Hepatocyte (in vitro differentiated cells): Measurements from ENCODE around the gene RNF152. TPM values are rescaled to one million over a fixed set of nuclear protein-coding genes. Genes with fewer than 3 reads are reported as not detected.

Experiments used
- DNase-seq: peaks from one replicate; pipeline ENCODE4 v3.0.0-alpha.2; 2016; ENCODE audit warnings: low spot score
- H2AFZ ChIP-seq: fragments of 200-600 bp; sonication (generic); 2 replicates; pipeline ENCODE4 v1.6.0; 2016; ENCODE audit warnings: antibody characterized with exemption, mild to moderate bottlenecking
- H3K27ac ChIP-seq: fragments of 200-600 bp; sonication (generic); 2 replicates; pipeline ENCODE4 v1.5.1; 2016; ENCODE audit warnings: mild to moderate bottlenecking
- H3K27me3 ChIP-seq: fragments of 200-600 bp; sonication (generic); 2 replicates; pipeline ENCODE4 v1.6.1; 2016
- H3K36me3 ChIP-seq: fragments of 200-600 bp; sonication (generic); replicated peaks from 2 replicates; pipeline ENCODE4 v1.5.1; 2016; ENCODE audit warnings: low read depth; ENCODE audit not compliant: insufficient read depth
- H3K4me1 ChIP-seq: fragments of 200-600 bp; sonication (generic); 2 replicates; pipeline ENCODE4 v1.5.1; 2016; ENCODE audit warnings: mild to moderate bottlenecking, moderate library complexity; ENCODE audit not compliant: insufficient read depth
- H3K4me2 ChIP-seq: fragments of 200-600 bp; sonication (generic); 2 replicates; pipeline ENCODE4 v1.6.0; 2016
- H3K4me3 ChIP-seq: fragments of 200-600 bp; sonication (generic); 2 replicates; pipeline ENCODE4 v1.5.1; 2016; ENCODE audit warnings: mild to moderate bottlenecking
- H3K79me2 ChIP-seq: fragments of 200-600 bp; sonication (generic); 2 replicates; pipeline ENCODE4 v1.6.0; 2017; ENCODE audit warnings: mild to moderate bottlenecking
- H3K9me2 ChIP-seq: fragments of 200-600 bp; sonication (generic); replicated peaks from 2 replicates; pipeline ENCODE4 v1.6.0; 2017; ENCODE audit warnings: mild to moderate bottlenecking; ENCODE audit not compliant: insufficient read depth
- H3K9me3 ChIP-seq: fragments of 200-600 bp; sonication (generic); 2 replicates; pipeline ENCODE4 v1.5.1; 2016; ENCODE audit warnings: low read depth, mild to moderate bottlenecking
- H4K20me1 ChIP-seq: fragments of 200-600 bp; sonication (generic); 2 replicates; pipeline ENCODE4 v1.6.0; 2016; ENCODE audit warnings: mild to moderate bottlenecking; ENCODE audit not compliant: insufficient read depth, poor library complexity, severe bottlenecking
- CTCF ChIP-seq: fragments of 200-600 bp; sonication (generic); IDR thresholded peaks from 2 replicates; pipeline ENCODE4 v1.5.1; 2016; ENCODE audit warnings: antibody characterized with exemption, mild to moderate bottlenecking; ENCODE audit not compliant: poor library complexity
- EZH2 ChIP-seq: fragments of 200-600 bp; sonication (generic); IDR thresholded peaks from 2 replicates; pipeline ENCODE4 v1.6.1; 2016; ENCODE audit warnings: antibody characterized with exemption, mild to moderate bottlenecking, borderline replicate concordance
- EZH2phosphoT487 ChIP-seq: fragments of 200-600 bp; sonication (generic); IDR thresholded peaks from one replicate; pipeline ENCODE4 v1.6.1; 2018; ENCODE audit warnings: antibody characterized with exemption, mild to moderate bottlenecking, low read depth, moderate library complexity; ENCODE audit not compliant: unreplicated experiment, severe bottlenecking
- WGBS: methylation state at CpG from one replicate; pipeline ENCODE4 v1.1.6; 2016; ENCODE audit warnings: low lambda C conversion rate; ENCODE audit errors: missing lambda C conversion rate; 5-methylcytosine and 5-hydroxymethylcytosine counted together
- polyA plus RNA-seq: library from polyadenylated mRNA; unstranded; fragments of >200 nt; fragmentation: Nextera tagmentation; extraction: Ambion mirVana; gene quantifications from 2 replicates; pipeline ENCODE4 v1.2.1, GENCODE V29; 2016
- total RNA-seq: library from RNA; depleted of rRNA; stranded (reverse); fragments of >200 nt; gene quantifications from 2 replicates; pipeline ENCODE4 v1.2.3, GENCODE V29; 2014

Gene RNF152
- total and polyA plus RNA-seq, 2 experiments from 2014 or later = 4.2 to 18.3 TPM

GRCh38 chr18:61850756-61851155 is 42.1 kb downstream of the RNF152 start:
- no peak overlapping the region for H2AFZ ChIP-seq
- TF ChIP-seq EZH2phosphoT487 (no peak), CTCF (no peak), EZH2 (no peak)
- H3K79me2 ChIP-seq = peaks cover 23% of the 10 kb centered on the region
- no peak for DNase-seq
- H3K4me1 ChIP-seq = no peaks in the 10 kb centered on the region
- H3K4me3 ChIP-seq = no peak overlapping the region
- no peak overlapping the region for H3K27ac ChIP-seq
- no peaks in the 10 kb centered on the region for H3K36me3 ChIP-seq
- H4K20me1 ChIP-seq = peaks cover 4% of the 10 kb centered on the region
- no peaks in the 10 kb centered on the region for H3K9me3 ChIP-seq
- no peaks in the 10 kb centered on the region for H3K27me3 ChIP-seq
- no peaks in the 10 kb centered on the region for H3K9me2 ChIP-seq
- no peak overlapping the region for H3K4me2 ChIP-seq
- 91% methylated on average over 3 of the region's 3 CpGs for WGBS

- no peaks in the 10 kb centered on the region for H3K4me1 ChIP-seq
- no peak for TF ChIP-seq CTCF
- no peak overlapping the region for H3K4me3 ChIP-seq
- no peak overlapping the region for H3K27ac ChIP-seq
- peaks cover 4% of the 10 kb centered on the region for H4K20me1 ChIP-seq
- no peak overlapping the region for H2AFZ ChIP-seq
- H3K79me2 ChIP-seq = peaks cover 14% of the 10 kb centered on the region
- H3K4me2 ChIP-seq = no peak overlapping the region
- no peak for DNase-seq
- no peaks in the 10 kb centered on the region for H3K9me2 ChIP-seq
- 89% methylated on average over 7 of the region's 7 CpGs for WGBS
- no peaks in the 10 kb centered on the region for H3K27me3 ChIP-seq
- H3K9me3 ChIP-seq = no peaks in the 10 kb centered on the region
- H3K36me3 ChIP-seq = no peaks in the 10 kb centered on the region
Observed at GRCh38 chr18:61847164-61847791, 45.5 kb downstream of the RNF152 start.

GRCh38 chr18:61845197-61845596 is 47.6 kb downstream of the RNF152 start:
- H3K36me3 ChIP-seq = no peaks in the 10 kb centered on the region
- no peaks in the 10 kb centered on the region for H3K9me2 ChIP-seq
- TF ChIP-seq CTCF (no peak), EZH2 (no peak)
- no peak overlapping the region for H3K4me3 ChIP-seq
- 93% methylated on average over 7 of the region's 7 CpGs for WGBS
- no peaks in the 10 kb centered on the region for H3K4me1 ChIP-seq
- no peak overlapping the region for H3K4me2 ChIP-seq
- H2AFZ ChIP-seq = no peak overlapping the region
- no peak overlapping the region for H3K27ac ChIP-seq
- no peaks in the 10 kb centered on the region for H4K20me1 ChIP-seq
- H3K27me3 ChIP-seq = no peaks in the 10 kb centered on the region
- DNase-seq = no peak
- no peaks in the 10 kb centered on the region for H3K9me3 ChIP-seq
- peaks cover 16% of the 10 kb centered on the region for H3K79me2 ChIP-seq

- Histone ChIP-seq H3K79me2 (peaks cover 16% of the 10 kb centered on the region), H3K27ac (no peak overlapping the region), H3K4me2 (no peak overlapping the region), H3K4me1 (no peaks in the 10 kb centered on the region), H3K4me3 (no peak overlapping the region), H2AFZ (no peak overlapping the region), H3K9me3 (no peaks in the 10 kb centered on the region), H3K27me3 (no peaks in the 10 kb centered on the region), H3K36me3 (no peaks in the 10 kb centered on the region), H3K9me2 (no peaks in the 10 kb centered on the region), H4K20me1 (no peaks in the 10 kb centered on the region)
- 95% methylated on average over 4 of the region's 4 CpGs for WGBS
- TF ChIP-seq CTCF (no peak), EZH2 (no peak), EZH2phosphoT487 (no peak)
- no peak for DNase-seq
Observed at GRCh38 chr18:61844726-61845125, 48.1 kb downstream of the RNF152 start.
